ENCODE data around the gene ENTPD2. TPM values are rescaled to one million over a fixed set of nuclear protein-coding genes. Genes with fewer than 3 reads are reported as not detected.

Gene ENTPD2
- total RNA-seq, 4 donors from 2014 or later, result 10.1 to 14.7 (median 12.1) TPM

DNA sequence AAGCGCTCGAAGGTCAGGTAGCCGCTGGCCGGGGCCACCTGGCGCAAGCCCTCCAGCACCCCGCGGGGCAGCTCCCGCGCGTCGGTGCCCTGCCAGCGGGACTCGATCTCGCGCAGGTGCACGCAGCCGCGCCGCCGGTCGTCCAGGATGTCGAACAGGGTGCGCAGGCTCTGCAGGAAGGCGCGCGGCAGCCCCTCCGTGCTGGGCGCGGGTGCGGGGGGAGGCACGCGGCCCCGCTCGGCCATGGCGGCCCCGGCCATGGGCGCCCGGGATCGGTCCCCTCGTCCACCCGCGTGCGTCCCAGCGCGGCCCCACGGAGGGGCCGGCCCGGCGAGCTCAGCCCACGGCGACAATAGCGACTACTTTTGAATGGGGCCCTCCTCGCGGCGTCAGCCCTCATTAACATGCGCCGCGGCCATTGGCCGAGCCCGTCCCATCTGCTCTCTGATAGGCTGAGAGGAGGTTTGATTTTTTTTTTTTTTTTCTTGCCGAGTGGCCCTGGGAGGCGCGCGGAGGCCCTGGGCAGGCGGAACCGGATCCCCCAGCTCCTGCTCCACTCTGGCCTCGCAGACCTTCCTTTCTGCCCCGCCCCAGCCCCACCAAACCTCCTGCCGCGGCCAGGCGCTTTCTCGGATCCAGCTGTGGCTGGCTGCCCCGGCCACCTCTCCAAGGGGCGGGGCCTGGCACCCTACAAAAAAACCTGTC, 16.5 kb upstream of the ENTPD2 start, which contains the start of gene SAPCD2:
Gene SAPCD2 (minus strand): TSS at position 357 of the 705 bp plus-strand sequence. CDS start 97 bp downstream, at position 260.
- peak; percentile 85 to 97 for DNase-seq (ENCODE audit: low spot score in 2 of 2)
- 0 to 1% methylated on average over 30 to 35 of the region's 74 CpGs for WGBS, 2 donors
- peak within 1 kb of the TSS; percentile 7 for H3K4me3 ChIP-seq (ENCODE audit: low read depth, poor library complexity, severe bottlenecking)
- intact Hi-C loops (cut with DNase I; ENCODE audit: low total_unique reads), result no loop called here
- no peak for TF ChIP-seq POLR2A (IDR thresholded peaks at IDR 0.05)
- TF ChIP-seq, protein P1, sequence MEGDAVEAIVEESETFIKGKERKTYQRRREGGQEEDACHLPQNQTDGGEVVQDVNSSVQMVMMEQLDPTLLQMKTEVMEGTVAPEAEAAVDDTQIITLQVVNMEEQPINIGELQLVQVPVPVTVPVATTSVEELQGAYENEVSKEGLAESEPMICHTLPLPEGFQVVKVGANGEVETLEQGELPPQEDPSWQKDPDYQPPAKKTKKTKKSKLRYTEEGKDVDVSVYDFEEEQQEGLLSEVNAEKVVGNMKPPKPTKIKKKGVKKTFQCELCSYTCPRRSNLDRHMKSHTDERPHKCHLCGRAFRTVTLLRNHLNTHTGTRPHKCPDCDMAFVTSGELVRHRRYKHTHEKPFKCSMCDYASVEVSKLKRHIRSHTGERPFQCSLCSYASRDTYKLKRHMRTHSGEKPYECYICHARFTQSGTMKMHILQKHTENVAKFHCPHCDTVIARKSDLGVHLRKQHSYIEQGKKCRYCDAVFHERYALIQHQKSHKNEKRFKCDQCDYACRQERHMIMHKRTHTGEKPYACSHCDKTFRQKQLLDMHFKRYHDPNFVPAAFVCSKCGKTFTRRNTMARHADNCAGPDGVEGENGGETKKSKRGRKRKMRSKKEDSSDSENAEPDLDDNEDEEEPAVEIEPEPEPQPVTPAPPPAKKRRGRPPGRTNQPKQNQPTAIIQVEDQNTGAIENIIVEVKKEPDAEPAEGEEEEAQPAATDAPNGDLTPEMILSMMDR (IDR thresholded peaks at IDR 0.05), result no peak

DNA sequence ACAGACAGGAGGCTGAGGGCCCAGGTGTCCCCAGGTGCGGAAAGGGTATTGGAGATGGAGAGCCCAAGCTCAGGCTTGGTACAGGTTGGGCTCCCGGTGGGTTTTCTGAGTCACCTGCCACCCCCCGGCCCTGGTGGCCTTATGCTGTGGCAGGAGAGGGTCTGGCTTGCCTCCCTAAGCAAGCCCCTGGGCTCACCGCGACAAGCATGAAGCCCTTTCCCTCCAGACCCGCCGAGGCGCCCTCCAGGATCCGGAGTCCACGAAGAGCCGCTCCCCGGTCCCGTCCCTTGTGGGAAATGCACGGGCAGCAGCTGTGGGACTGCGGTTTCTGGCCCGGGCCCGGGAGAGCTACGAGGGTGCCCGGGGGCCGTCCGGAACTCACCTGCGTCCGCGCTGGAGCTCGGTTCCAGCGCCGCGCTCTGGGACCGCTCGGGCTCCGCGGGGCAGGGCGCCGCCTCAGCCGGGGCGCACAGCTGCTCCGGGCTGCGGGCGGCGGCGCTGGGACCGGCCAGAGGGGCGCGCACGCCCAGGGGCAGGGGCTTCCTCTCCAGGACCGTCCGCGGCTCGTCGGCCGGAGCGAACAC, 15.7 kb upstream of the ENTPD2 start:
- 13 to 25% methylated on average over 8 to 14 of the region's 52 CpGs for WGBS, 2 donors
- intact Hi-C loops (cut with DNase I; ENCODE audit: low total_unique reads), result no loop called here
- peak overlapping the region; percentile 7 for H3K4me3 ChIP-seq (ENCODE audit: low read depth, poor library complexity, severe bottlenecking)
- TF ChIP-seq POLR2A (IDR thresholded peaks at IDR 0.05), result no peak
- TF ChIP-seq, protein P1 (IDR thresholded peaks at IDR 0.05), result no peak
- DNase-seq (ENCODE audit: low spot score in 2 of 2), result peak in 1 of 2 donors; percentile 85

DNA sequence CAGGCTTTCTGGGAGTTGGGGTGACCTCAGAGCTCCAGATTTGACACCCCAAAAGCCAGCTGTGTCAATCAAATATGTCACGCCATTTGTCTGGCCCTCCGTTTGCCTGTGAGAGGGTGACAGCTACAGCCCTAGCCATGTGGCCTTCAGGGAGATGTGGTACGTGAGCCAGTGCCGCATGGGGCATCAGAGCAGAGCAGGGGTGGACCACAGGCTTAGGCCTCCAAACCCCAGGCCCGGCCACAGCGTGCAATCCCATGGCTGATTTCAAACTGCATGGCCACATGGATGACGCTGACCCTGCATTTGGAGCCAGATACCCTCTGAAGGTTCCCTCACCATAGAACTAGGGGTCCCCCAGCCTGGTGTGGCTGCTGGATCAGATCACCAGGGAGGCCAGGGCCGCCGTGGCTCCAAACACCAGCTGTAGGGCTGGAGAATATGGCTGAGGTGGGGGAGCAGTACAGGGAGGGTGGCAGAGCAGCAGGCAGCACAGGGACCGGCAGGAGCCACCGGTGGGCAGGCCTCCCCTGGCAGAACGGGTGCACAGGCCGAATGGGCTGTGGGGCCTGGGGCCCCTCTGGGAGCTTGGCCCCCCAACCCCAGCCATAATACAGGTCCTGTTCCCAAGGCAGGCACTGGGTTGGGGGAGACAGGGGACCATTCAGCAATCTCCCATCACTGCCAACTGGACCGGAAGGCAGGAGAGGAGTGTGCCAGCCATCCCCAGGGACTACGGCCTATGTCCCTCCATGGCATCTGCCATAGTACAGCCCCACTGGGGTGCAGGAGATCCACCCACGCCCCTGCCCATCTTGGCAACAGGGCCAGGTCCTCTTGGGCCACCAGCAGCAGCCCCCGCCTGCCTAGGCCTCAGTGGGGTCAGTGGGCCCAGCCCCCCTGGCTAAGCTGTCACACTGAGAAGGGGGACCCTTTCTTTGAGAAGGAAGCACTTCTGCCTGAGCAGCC, 15.0 kb upstream of the ENTPD2 start:
- no peak for TF ChIP-seq POLR2A (IDR thresholded peaks at IDR 0.05)
- TF ChIP-seq, protein P1 (IDR thresholded peaks at IDR 0.05), result no peak

DNA sequence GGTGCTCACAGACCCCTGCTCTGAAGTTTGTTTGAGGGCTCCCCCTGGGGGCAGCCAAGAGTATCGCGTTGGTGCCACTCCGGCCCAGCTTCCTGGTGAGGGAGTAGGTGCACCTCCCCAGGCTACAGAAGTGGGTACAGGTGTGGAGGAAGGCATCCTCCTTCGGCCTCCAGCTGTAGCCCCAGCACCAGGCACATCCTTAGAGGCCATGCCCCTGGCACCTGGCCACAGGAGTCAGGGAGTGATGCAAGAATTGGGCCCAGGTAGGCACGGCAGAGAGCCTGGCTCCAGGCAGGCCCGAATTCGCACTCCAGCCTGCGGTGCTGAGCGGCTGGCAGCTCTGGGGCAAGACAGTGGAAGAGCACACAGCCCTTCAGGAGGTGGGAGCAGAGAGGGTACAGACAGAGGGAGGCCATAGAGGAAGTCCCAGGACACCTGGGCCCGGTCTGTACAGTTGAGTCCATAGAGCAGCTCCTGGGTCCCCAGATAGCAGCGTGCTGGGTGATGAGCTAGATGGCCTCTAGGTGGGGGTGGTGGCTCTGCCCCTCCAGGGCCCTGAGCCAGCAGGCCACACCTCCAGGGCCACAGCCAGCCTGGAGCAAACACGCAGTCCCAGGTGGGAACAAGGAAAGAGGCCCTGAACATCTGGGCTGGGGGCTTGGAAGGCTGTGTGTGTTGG, 14.1 kb upstream of the ENTPD2 start:
- WGBS, 2 donors, result 33 to 34% methylated on average over 10 to 12 of the region's 12 CpGs
- peak; percentile 74 to 96 for DNase-seq (ENCODE audit: low spot score in 2 of 2)
- TF ChIP-seq, protein P1 (IDR thresholded peaks at IDR 0.05), result peak in 1 of 3 donors; percentile 7
- no peak for TF ChIP-seq POLR2A (IDR thresholded peaks at IDR 0.05)
- H3K4me3 ChIP-seq (ENCODE audit: low read depth, poor library complexity, severe bottlenecking), result no peak overlapping the region
- intact Hi-C loops (cut with DNase I; ENCODE audit: low total_unique reads), result no loop called here

More for the DNA sequence above, 15.0 kb upstream of the ENTPD2 start:
- DNase-seq (ENCODE audit: low spot score in 2 of 2), result no peak
- WGBS, 2 donors, result 86 to 89% methylated on average over 17 of the region's 17 CpGs
- peak overlapping the region; percentile 7 for H3K4me3 ChIP-seq (ENCODE audit: low read depth, poor library complexity, severe bottlenecking)
- intact Hi-C loops (cut with DNase I; ENCODE audit: low total_unique reads), result no loop called here
